ENCODE measurements around the gene BCKDK. TPM values are rescaled to one million over a fixed set of nuclear protein-coding genes. Genes with fewer than 3 reads are reported as not detected.

BCKDK gene
- total RNA-seq, 1 donor from 2014 or later: 50.9 TPM

DNA sequence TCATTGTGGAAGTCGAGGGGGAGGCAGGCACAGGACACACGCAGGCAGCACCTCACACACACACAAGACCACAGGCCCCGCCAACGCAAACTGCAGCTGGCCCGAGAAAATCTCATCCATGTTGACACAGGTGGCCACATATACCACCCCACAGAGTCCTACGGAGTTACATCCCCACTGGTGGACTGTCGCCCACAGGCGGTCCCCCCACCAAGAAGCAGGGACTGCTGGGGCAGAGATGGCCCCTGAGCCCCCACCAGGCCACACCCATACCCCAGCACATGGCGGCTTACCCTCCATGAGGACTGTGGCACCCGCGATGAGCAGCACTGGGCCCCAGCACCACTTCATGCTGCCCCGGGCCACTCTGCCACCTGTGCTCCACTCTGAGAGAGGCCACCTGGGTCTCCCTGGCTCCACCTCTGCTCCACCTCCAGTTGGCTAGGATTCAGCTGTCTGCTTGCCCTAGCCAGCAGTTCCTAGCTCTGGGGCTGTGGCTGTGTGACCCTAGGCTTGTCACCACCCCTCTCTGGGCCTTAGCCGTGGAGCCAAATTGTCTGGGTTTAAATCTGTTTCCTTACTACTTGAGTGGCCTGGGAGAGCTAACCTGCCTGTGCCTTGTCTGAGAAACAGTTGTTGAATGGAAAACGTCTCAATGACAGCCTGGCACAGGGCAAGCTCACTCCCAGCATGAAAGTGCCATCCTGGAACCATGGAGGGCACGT, 19.6 kb upstream of the BCKDK start, which contains the start of gene PRSS53:
Gene PRSS53, minus strand, starts transcription at position 485 of the 725 bp plus-strand sequence. Its CDS starts 134 bp downstream, at position 351.
- TF ChIP-seq CTCF (IDR thresholded peaks at IDR 0.05; ENCODE audit: insufficient read depth, low read length, poor library complexity, severe bottlenecking): no peak
- DNase-seq (ENCODE audit: low read depth): no peak
- H3K36me3 ChIP-seq (ENCODE audit: control insufficient read depth, insufficient read depth, low read length): no peaks in the 10 kb centered on the region
- no peak within 1 kb of the TSS for H3K4me3 ChIP-seq (ENCODE audit: low read depth, low read length)
- no peaks in the 10 kb centered on the region for H3K27me3 ChIP-seq (ENCODE audit: control insufficient read depth, insufficient read depth, low read length)

DNA sequence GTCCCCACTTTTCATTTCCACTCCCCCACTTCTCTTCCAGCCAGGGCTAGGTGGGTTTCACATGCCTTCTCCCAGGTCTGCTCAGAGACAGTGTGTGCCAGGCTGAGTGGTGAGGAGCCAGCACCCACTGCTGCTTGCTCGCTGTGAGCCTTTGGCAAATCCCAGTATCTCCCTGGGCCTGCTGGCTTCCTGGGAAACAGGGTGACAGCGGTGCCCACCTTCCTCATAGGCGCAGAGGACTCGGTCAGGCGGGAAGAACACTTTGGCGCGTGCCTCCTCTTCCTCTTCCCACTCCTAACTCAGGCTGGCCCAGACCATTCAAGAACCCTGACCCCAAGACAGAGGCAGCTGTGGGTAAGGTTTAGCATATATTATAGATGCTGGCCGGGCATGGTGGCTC, 19.0 kb upstream of the BCKDK start:
- no peaks in the 10 kb centered on the region for H3K36me3 ChIP-seq (ENCODE audit: control insufficient read depth, insufficient read depth, low read length)
- H3K27me3 ChIP-seq (ENCODE audit: control insufficient read depth, insufficient read depth, low read length): no peaks in the 10 kb centered on the region
- no peak for DNase-seq (ENCODE audit: low read depth)
- TF ChIP-seq CTCF (IDR thresholded peaks at IDR 0.05; ENCODE audit: insufficient read depth, low read length, poor library complexity, severe bottlenecking): no peak
- H3K4me3 ChIP-seq (ENCODE audit: low read depth, low read length): no peak overlapping the region

DNA sequence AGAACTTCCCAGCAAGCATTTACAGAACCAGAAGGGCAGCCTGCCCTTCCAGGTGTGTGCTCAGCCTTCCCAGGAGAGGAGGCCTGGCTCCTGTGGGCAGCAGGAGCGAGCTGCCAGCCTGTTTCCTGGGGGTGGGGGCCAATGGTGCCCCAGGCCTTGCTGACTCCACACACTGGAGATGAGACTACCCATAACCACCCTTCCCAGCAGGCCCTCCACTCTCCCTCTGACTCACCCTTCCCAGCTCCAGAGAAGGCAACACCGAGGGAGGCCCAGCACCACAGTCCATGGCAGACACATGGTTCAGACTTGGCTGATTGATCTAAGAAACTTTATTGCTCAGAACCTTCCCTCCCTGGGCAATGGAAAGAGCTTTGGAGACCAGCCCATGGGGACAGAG, 17.6 kb upstream of the BCKDK start:
- no peak for TF ChIP-seq CTCF (IDR thresholded peaks at IDR 0.05; ENCODE audit: insufficient read depth, low read length, poor library complexity, severe bottlenecking)
- DNase-seq (ENCODE audit: low read depth): no peak
- H3K36me3 ChIP-seq (ENCODE audit: control insufficient read depth, insufficient read depth, low read length): no peaks in the 10 kb centered on the region
- no peak overlapping the region for H3K4me3 ChIP-seq (ENCODE audit: low read depth, low read length)
- no peaks in the 10 kb centered on the region for H3K27me3 ChIP-seq (ENCODE audit: control insufficient read depth, insufficient read depth, low read length)

GRCh38 chr16:31092330-31092729, 15.9 kb upstream of the BCKDK start:
- no peak for DNase-seq (ENCODE audit: low read depth)
- Histone ChIP-seq H3K4me3 (ENCODE audit: low read depth, low read length) (no peak overlapping the region), H3K36me3 (ENCODE audit: control insufficient read depth, insufficient read depth, low read length) (no peaks in the 10 kb centered on the region), H3K27me3 (ENCODE audit: control insufficient read depth, insufficient read depth, low read length) (no peaks in the 10 kb centered on the region)
- TF ChIP-seq CTCF (IDR thresholded peaks at IDR 0.05; ENCODE audit: insufficient read depth, low read length, poor library complexity, severe bottlenecking): no peak

DNA sequence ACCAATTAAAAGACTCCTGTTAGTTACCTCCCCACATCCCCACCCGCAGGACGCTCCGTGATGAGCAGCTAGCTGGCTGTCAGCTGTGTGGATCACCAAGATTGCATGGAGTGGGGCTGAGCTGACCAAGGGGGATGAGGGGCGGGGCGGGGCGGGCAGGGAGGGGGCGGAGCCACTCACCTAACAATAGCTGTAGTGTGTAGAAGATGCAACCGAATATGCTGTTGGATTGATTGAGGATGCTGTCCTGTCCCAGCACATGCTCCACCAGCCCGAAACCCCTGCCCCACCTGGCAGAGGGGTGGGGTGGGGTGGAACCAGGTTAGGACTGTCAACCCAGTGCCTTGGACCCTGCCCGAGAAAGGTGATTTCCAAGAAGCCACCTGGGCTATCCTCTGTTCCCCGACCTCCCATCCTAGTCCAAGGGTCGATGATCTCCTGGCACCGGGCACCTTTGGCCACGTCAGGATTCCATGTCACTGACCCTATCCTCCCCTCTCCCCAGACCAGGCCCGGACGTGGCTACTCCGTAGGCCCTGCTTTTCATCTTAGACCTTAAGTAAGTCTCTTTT, 15.0 kb upstream of the BCKDK start:
- Histone ChIP-seq H3K27me3 (ENCODE audit: control insufficient read depth, insufficient read depth, low read length) (no peaks in the 10 kb centered on the region), H3K4me3 (ENCODE audit: low read depth, low read length) (peak overlapping the region; percentile 92), H3K36me3 (ENCODE audit: control insufficient read depth, insufficient read depth, low read length) (no peaks in the 10 kb centered on the region)
- no peak for DNase-seq (ENCODE audit: low read depth)
- TF ChIP-seq CTCF (IDR thresholded peaks at IDR 0.05; ENCODE audit: insufficient read depth, low read length, poor library complexity, severe bottlenecking): no peak

GRCh38 chr16:31094088-31094423, 14.1 kb upstream of the BCKDK start:
- Histone ChIP-seq H3K36me3 (ENCODE audit: control insufficient read depth, insufficient read depth, low read length) (no peaks in the 10 kb centered on the region), H3K27me3 (ENCODE audit: control insufficient read depth, insufficient read depth, low read length) (no peaks in the 10 kb centered on the region), H3K4me3 (ENCODE audit: low read depth, low read length) (peak overlapping the region; percentile 92)
- no peak for TF ChIP-seq CTCF (IDR thresholded peaks at IDR 0.05; ENCODE audit: insufficient read depth, low read length, poor library complexity, severe bottlenecking)
- no peak for DNase-seq (ENCODE audit: low read depth)

Data from kidney epithelial cell (primary cell).